H1 (cell line): ENCODE data around the gene BYSL. TPM values are rescaled to one million over a fixed set of nuclear protein-coding genes. Genes with fewer than 3 reads are reported as not detected.

Experiments used
- CTCF ChIA-PET: fragments of 300-600 bp; sonication (Branson Sonifier 250); formaldehyde crosslinking; loops from one replicate; lab custom pipeline; 2021; ENCODE audit not compliant: partially characterized antibody; lab: Charles Lee
- POLR2A ChIA-PET: fragments of 300-600 bp; sonication (Branson Sonifier 250); formaldehyde crosslinking; loops from one replicate; lab custom pipeline; 2021; ENCODE audit warnings: inconsistent platforms; ENCODE audit not compliant: partially characterized antibody; lab: Charles Lee
- DNase-seq, 2 experiments: peaks; one replicate each; pipeline versions ENCODE4 v3.0.0 to v3.0.0-alpha.2; 2010 to 2022; ENCODE audit warnings: low spot score in 2 of 2, low read depth in 1 of 2, mixed read lengths in 1 of 2
- FAIRE-seq: peaks from 2 replicates; lab custom pipeline; 2011; peaks lifted over from hg19 to GRCh38; lab: Jason Lieb, UNC
- H2AFZ ChIP-seq: 2 replicates; pipeline ENCODE4 v1.8.1; 2012; ENCODE audit warnings: low read length, inconsistent platforms
- H2AK5ac ChIP-seq: 2 replicates; pipeline ENCODE4 v1.6.1; 2013; ENCODE audit warnings: low read depth, low read length
- H2BK120ac ChIP-seq: replicated peaks from 2 replicates; pipeline ENCODE3; 2013; ENCODE audit warnings: low read depth, low read length, inconsistent platforms
- H2BK12ac ChIP-seq: 2 replicates; pipeline ENCODE4 v1.6.1; 2013; ENCODE audit warnings: low read depth, low read length
- H2BK15ac ChIP-seq: 2 replicates; pipeline ENCODE4 v1.6.1; 2013; ENCODE audit warnings: low read length
- H2BK20ac ChIP-seq: 2 replicates; pipeline ENCODE4 v1.6.1; 2013; ENCODE audit warnings: low read length
- H2BK5ac ChIP-seq: 2 replicates; pipeline ENCODE4 v1.6.1; 2013; ENCODE audit warnings: low read depth, low read length
- H3K14ac ChIP-seq: 2 replicates; pipeline ENCODE4 v1.6.1; 2013; ENCODE audit warnings: inconsistent platforms; ENCODE audit not compliant: insufficient read length
- H3K18ac ChIP-seq: 2 replicates; pipeline ENCODE4 v1.6.1; 2013; ENCODE audit warnings: low read length; ENCODE audit errors: extremely low read depth
- H3K23ac ChIP-seq: 2 replicates; pipeline ENCODE4 v1.6.1; 2013; ENCODE audit warnings: inconsistent platforms; ENCODE audit not compliant: insufficient read length
- H3K23me2 ChIP-seq: 2 replicates; pipeline ENCODE4 v1.6.1; 2013; ENCODE audit warnings: low read depth, low read length
- H3K27ac ChIP-seq: 2 replicates; pipeline ENCODE4 v1.6.1; 2011; ENCODE audit warnings: low read depth, low read length, inconsistent platforms
- H3K27me3 ChIP-seq, 4 experiments: replicated peaks in 1 of 4; 1 replicate in 1 of 4; 2 replicates in 3 of 4; pipeline versions ENCODE4 v1.6.1 to v1.8.1; 2011 to 2013; ENCODE audit warnings: low read length in 3 of 4, mild to moderate bottlenecking in 3 of 4, inconsistent platforms in 2 of 4, mixed read lengths in 2 of 4, moderate library complexity in 1 of 4; ENCODE audit not compliant: control insufficient read depth in 3 of 4, insufficient read depth in 3 of 4; ENCODE audit errors: extremely low read depth in 1 of 4
- H3K36me3 ChIP-seq, 4 experiments: 2 replicates each; pipeline versions ENCODE4 v1.6.1 to v1.8.1; 2011 to 2013; ENCODE audit warnings: mild to moderate bottlenecking in 4 of 4, low read length in 3 of 4, moderate library complexity in 2 of 4, control low read depth in 1 of 4, inconsistent platforms in 1 of 4; ENCODE audit not compliant: insufficient read depth in 4 of 4, control insufficient read depth in 2 of 4
- H3K4ac ChIP-seq: replicated peaks from 2 replicates; pipeline ENCODE3; 2013; ENCODE audit warnings: low read length, low read depth, mixed read lengths, inconsistent platforms; ENCODE audit not compliant: insufficient read length
- H3K4me1 ChIP-seq, 4 experiments: replicated peaks in 1 of 4; 1 replicate in 1 of 4; 2 replicates in 3 of 4; pipeline versions ENCODE4 v1.6.1 to v1.8.1; 2011 to 2013; ENCODE audit warnings: low read length in 3 of 4, inconsistent platforms in 2 of 4, mixed read lengths in 1 of 4; ENCODE audit not compliant: insufficient read depth in 4 of 4, control insufficient read depth in 3 of 4
- H3K4me2 ChIP-seq, 2 experiments: 2 replicates each; pipeline versions ENCODE4 v1.6.1 to v1.8.1; 2011 to 2013; ENCODE audit warnings: low read depth in 2 of 2, low read length in 2 of 2, control low read depth in 1 of 2, inconsistent platforms in 1 of 2, mild to moderate bottlenecking in 1 of 2; ENCODE audit not compliant: insufficient read depth in 1 of 2
- H3K4me3 ChIP-seq, 4 experiments: fragments of 200-600, 300-600 bp in 1 of 4; sonication (generic), shearing (Covaris generic), sonication (Bioruptor Twin) in 1 of 4; 2 replicates each; pipeline versions ENCODE4 v1.5.1 to v1.8.1; 2011 to 2016; ENCODE audit warnings: low read length in 4 of 4, low read depth in 3 of 4, control low read depth in 2 of 4, inconsistent platforms in 2 of 4, mild to moderate bottlenecking in 2 of 4, mixed read lengths in 1 of 4, moderate library complexity in 1 of 4; ENCODE audit not compliant: insufficient read depth in 2 of 4; ENCODE audit errors: extremely low read depth in 1 of 4
- H3K56ac ChIP-seq: replicated peaks from 2 replicates; pipeline ENCODE3; 2013; ENCODE audit warnings: low read depth, mild to moderate bottlenecking, mixed read lengths, low read length, inconsistent platforms; ENCODE audit not compliant: insufficient read length
- H3K79me1 ChIP-seq: 2 replicates; pipeline ENCODE4 v1.6.1; 2013; ENCODE audit warnings: low read depth, low read length, control low read depth
- H3K79me2 ChIP-seq, 2 experiments: 2 replicates each; pipeline versions ENCODE4 v1.6.1 to v1.8.1; 2012 to 2013; ENCODE audit warnings: low read length in 2 of 2, mild to moderate bottlenecking in 2 of 2, inconsistent platforms in 1 of 2; ENCODE audit not compliant: insufficient read depth in 2 of 2, control insufficient read depth in 1 of 2
- H3K9ac ChIP-seq, 4 experiments: replicated peaks in 1 of 4; 1 replicate in 1 of 4; 2 replicates in 3 of 4; pipeline versions ENCODE4 v1.6.1 to v1.8.1; 2011 to 2013; ENCODE audit warnings: low read depth in 3 of 4, low read length in 3 of 4, control low read depth in 2 of 4, mild to moderate bottlenecking in 2 of 4, moderate library complexity in 2 of 4, inconsistent platforms in 1 of 4; ENCODE audit errors: extremely low read depth in 1 of 4
- H3K9me3 ChIP-seq, 2 experiments: 2 replicates each; pipeline versions ENCODE4 v1.6.1 to v1.8.1; 2012 to 2013; ENCODE audit warnings: mild to moderate bottlenecking in 2 of 2, moderate library complexity in 2 of 2, control low read depth in 1 of 2, inconsistent platforms in 1 of 2, low read depth in 1 of 2, low read length in 1 of 2, mixed read lengths in 1 of 2; ENCODE audit not compliant: insufficient read depth in 2 of 2
- H4K20me1 ChIP-seq, 2 experiments: replicated peaks in 1 of 2; 2 replicates each; pipeline versions ENCODE3 to v1.8.1; 2011 to 2013; ENCODE audit warnings: inconsistent platforms in 2 of 2, low read length in 2 of 2, mild to moderate bottlenecking in 1 of 2; ENCODE audit not compliant: insufficient read depth in 2 of 2, control insufficient read depth in 1 of 2
- H4K5ac ChIP-seq: 2 replicates; pipeline ENCODE4 v1.6.1; 2013; ENCODE audit warnings: low read length, low read depth, mixed read lengths, inconsistent platforms; ENCODE audit not compliant: insufficient read length
- H4K8ac ChIP-seq: 2 replicates; pipeline ENCODE4 v1.8.0; 2013; ENCODE audit warnings: mild to moderate bottlenecking, moderate library complexity, low read length, inconsistent platforms; ENCODE audit not compliant: insufficient read depth; ENCODE audit errors: extremely low read depth
- H4K91ac ChIP-seq: replicated peaks from 2 replicates; pipeline ENCODE3; 2013; ENCODE audit warnings: low read length, mixed read lengths, inconsistent platforms; ENCODE audit not compliant: insufficient read length
- BCL11A ChIP-seq, 2 experiments: IDR thresholded peaks; one replicate each; pipeline ENCODE4 v1.6.1; 2011; ENCODE audit warnings: low read depth in 2 of 2, low read length in 2 of 2, mild to moderate bottlenecking in 2 of 2
- BRCA1 ChIP-seq: IDR thresholded peaks from 2 replicates; pipeline ENCODE4 v1.6.1; 2012; ENCODE audit warnings: low read depth, low read length, improper control_type of control experiment
- CHD2 ChIP-seq: IDR thresholded peaks from 2 replicates; pipeline ENCODE4 v1.6.1; 2012; ENCODE audit warnings: low read length, improper control_type of control experiment
- KDM5A ChIP-seq: fragments of 200-600 bp; IDR thresholded peaks from 2 replicates; pipeline ENCODE4 v1.7.1; 2012; ENCODE audit warnings: mild to moderate bottlenecking, low read length, inconsistent platforms, mixed read lengths
- SIRT6 ChIP-seq: IDR thresholded peaks from one replicate; pipeline ENCODE4 v1.7.1; 2012; ENCODE audit warnings: low read length, inconsistent platforms
- SP1 ChIP-seq: IDR thresholded peaks from 2 replicates; pipeline ENCODE4 v1.6.1; 2011; ENCODE audit warnings: low read depth, low read length
- USF2 ChIP-seq: IDR thresholded peaks from 2 replicates; pipeline ENCODE4 v1.6.1; 2011; ENCODE audit warnings: low read length, improper control_type of control experiment
- WGBS, 2 experiments: shearing (Covaris generic) in 1 of 2; methylation state at CpG; one replicate each; pipeline versions ENCODE4 v1.1.6 to v1.1.7; 2013 to 2015; ENCODE audit warnings: low lambda C conversion rate in 2 of 2, mixed read lengths in 2 of 2, inconsistent platforms in 1 of 2, low coverage in 1 of 2, missing lambda C conversion rate in 1 of 2; ENCODE audit not compliant: insufficient replicate concordance in 2 of 2, insufficient coverage in 1 of 2, insufficient read length in 1 of 2; ENCODE audit errors: extremely low coverage in 1 of 2, missing lambda C conversion rate in 1 of 2; 5-methylcytosine and 5-hydroxymethylcytosine counted together
- polyA plus RNA-seq, 7 experiments: library from polyadenylated mRNA; depleted of rRNA in 3 of 7; stranded (reverse) in 5 of 7; unstranded in 2 of 7; fragments of >200 nt in 5 of 7; fragments of 200-250 nt in 2 of 7; gene quantifications; 1 replicate in 5 of 7; 2 replicates in 1 of 7; 4 replicates in 1 of 7; pipeline versions ENCODE4 v1.2.1 to v1.2.3, GENCODE V29; 2011 to 2013; ENCODE audit warnings: missing spikeins in 2 of 7, mixed read lengths in 2 of 7
- total RNA-seq: library from RNA; stranded (reverse); fragmentation: NEBNext Ultra II Directional; extraction: Animal tissue kit (Norgen Biotek cat#: 25700); gene quantifications from 2 replicates; pipeline ENCODE4 v1.2.1, GENCODE V29; 2021

Gene BYSL
- total and polyA plus RNA-seq, 2 of the 8 experiments (the other 6 are each of a cell fraction or from before 2014, with no cell fraction given) = 37.3 to 49.2 TPM

DNA sequence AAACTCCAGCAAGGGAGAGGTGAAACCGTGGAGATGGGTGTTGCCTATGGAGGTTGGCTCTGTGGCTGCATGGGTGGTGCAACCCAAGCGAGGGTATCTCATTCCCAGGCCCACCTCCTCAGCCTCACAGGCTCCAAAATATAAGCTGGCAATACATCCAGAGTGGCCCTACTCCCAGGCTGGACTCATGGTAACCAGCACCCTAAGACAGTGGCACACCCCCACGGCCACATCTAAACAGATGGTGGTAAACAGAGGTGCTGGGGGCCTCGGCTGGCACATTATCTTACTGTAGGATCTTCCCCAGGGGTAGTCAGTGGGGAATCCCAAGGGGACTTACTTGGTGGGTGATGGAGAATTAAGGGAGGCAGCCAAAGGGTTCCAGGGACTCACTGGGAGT lies 54.0 kb downstream of the BYSL start:
- Histone ChIP-seq H2BK15ac (no peak overlapping the region), H3K4ac (no peak overlapping the region), H4K91ac (no peak overlapping the region), H2AK5ac (no peak overlapping the region), H3K56ac (no peak overlapping the region), H3K4me2 (no peak overlapping the region)
- POLR2A ChIA-PET = no interaction called here
- TF ChIP-seq CHD2 (no peak), BRCA1 (no peak), USF2 (no peak), BCL11A (IDR thresholded peaks at IDR 0.05; ENCODE audit: low read depth in 2 of 2, low read length in 2 of 2) (no peak), SP1 (no peak), SIRT6 (no peak), KDM5A (no peak)
- TF ChIP-seq, all 59 proteins: peak for 0
- Histone ChIP-seq H3K4me3 (no peak overlapping the region), H3K9me3 (no peaks in the 10 kb centered on the region), H3K9ac (no peak overlapping the region), H3K14ac (no peak overlapping the region), H4K20me1 (no peaks in the 10 kb centered on the region), H3K36me3 (no peaks in the 10 kb centered on the region), H3K18ac (no peak overlapping the region), H3K23me2 (no peaks in the 10 kb centered on the region), H2AFZ (no peak overlapping the region), H3K79me1 (no peaks in the 10 kb centered on the region), H3K27ac (no peak overlapping the region), H3K27me3 (no peaks in the 10 kb centered on the region), H3K4me1 (peaks cover 0 to 3% (median 0%) of the 10 kb centered on the region in 4 experiments; a peak in 1 of 7 replicates), H4K5ac (no peak overlapping the region), H2BK5ac (no peak overlapping the region), H3K23ac (no peak overlapping the region), H4K8ac (no peak overlapping the region; the same call in 1 of the 2 replicates), H2BK20ac (no peak overlapping the region), H2BK120ac (no peak overlapping the region), H2BK12ac (no peak overlapping the region), H3K79me2 (no peaks in the 10 kb centered on the region)
- WGBS, 2 experiments = 83% methylated on average over 4 of the region's 4 CpGs; no CpG with 5 or more reads in 1 of the 2 experiments
- DNase-seq (no peak), FAIRE-seq (no peak)
- CTCF ChIA-PET = interaction anchor here (1.3 kb wide), 1 partner anchor 16 kb away, joined by 4 read pairs; no protein-coding TSS in a partner anchor
